DND-41 (cell line): ENCODE measurements around the gene CKB.
A peak's percentile ranks its signal among the peaks of the same experiment; 100 is the strongest.

Source experiments
- ATAC-seq: fragments of 200-7000 bp; cut with Tn5 transposase; 3 replicates; pipeline ENCODE4 v1.9.1; 2021; ENCODE audit warnings: low read depth; ENCODE audit not compliant: insufficient read depth
- DNase-seq: peaks from one replicate; pipeline ENCODE4 v3.0.0-alpha.2; 2020
- H2AFZ ChIP-seq: 2 replicates; pipeline ENCODE4 v1.6.0; 2012; ENCODE audit warnings: low read depth, low read length
- H3K27ac ChIP-seq: 2 replicates; pipeline ENCODE4 v1.5.1; 2012; ENCODE audit warnings: low read length, inconsistent platforms
- H3K27me3 ChIP-seq: fragments of 200-600 bp; sonication (generic); 2 replicates; pipeline ENCODE4 v1.6.0; 2012; ENCODE audit warnings: low read length, mild to moderate bottlenecking, inconsistent platforms; ENCODE audit not compliant: insufficient read depth, poor library complexity
- H3K36me3 ChIP-seq: 2 replicates; pipeline ENCODE4 v1.5.1; 2012; ENCODE audit warnings: low read length, inconsistent platforms; ENCODE audit not compliant: insufficient read depth
- H3K4me1 ChIP-seq: 2 replicates; pipeline ENCODE4 v1.5.1; 2012; ENCODE audit warnings: mild to moderate bottlenecking, low read length; ENCODE audit not compliant: insufficient read depth
- H3K4me2 ChIP-seq: 2 replicates; pipeline ENCODE4 v1.6.0; 2012; ENCODE audit warnings: mild to moderate bottlenecking, moderate library complexity, low read length, inconsistent platforms; ENCODE audit not compliant: insufficient read depth
- H3K4me3 ChIP-seq, 2 experiments: fragments of 200-600 bp in 1 of 2; shearing (Covaris generic) in 1 of 2; 2 replicates each; pipeline ENCODE4 v1.5.1; 2012 to 2016; ENCODE audit warnings: inconsistent platforms in 2 of 2, low read length in 2 of 2, mild to moderate bottlenecking in 2 of 2, low read depth in 1 of 2, moderate library complexity in 1 of 2
- H3K79me2 ChIP-seq: 2 replicates; pipeline ENCODE4 v1.6.0; 2012; ENCODE audit warnings: low read length, inconsistent platforms; ENCODE audit not compliant: insufficient read depth
- H3K9ac ChIP-seq: 2 replicates; pipeline ENCODE4 v1.6.0; 2012; ENCODE audit warnings: low read depth, mild to moderate bottlenecking, inconsistent platforms, low read length, moderate library complexity
- H3K9me3 ChIP-seq: 2 replicates; pipeline ENCODE4 v1.5.1; 2012; ENCODE audit warnings: low read length, moderate library complexity, mild to moderate bottlenecking, inconsistent platforms; ENCODE audit not compliant: insufficient read depth, severe bottlenecking
- H4K20me1 ChIP-seq: 2 replicates; pipeline ENCODE4 v1.6.0; 2012; ENCODE audit warnings: low read length; ENCODE audit not compliant: insufficient read depth
- EZH2 ChIP-seq: IDR thresholded peaks from 3 replicates; pipeline ENCODE4 v1.6.1; 2012; ENCODE audit warnings: borderline replicate concordance, low read depth, mild to moderate bottlenecking, moderate library complexity, low read length, inconsistent platforms; ENCODE audit not compliant: severe bottlenecking
- TF ChIP-seq, protein P1 (sequence below): IDR thresholded peaks from 2 replicates; pipeline ENCODE4 v1.5.1; 2012; ENCODE audit warnings: borderline replicate concordance, low read length, moderate library complexity, mild to moderate bottlenecking; ENCODE audit not compliant: poor library complexity, severe bottlenecking; ENCODE audit errors: extremely low read depth

Gene CKB

DNA sequence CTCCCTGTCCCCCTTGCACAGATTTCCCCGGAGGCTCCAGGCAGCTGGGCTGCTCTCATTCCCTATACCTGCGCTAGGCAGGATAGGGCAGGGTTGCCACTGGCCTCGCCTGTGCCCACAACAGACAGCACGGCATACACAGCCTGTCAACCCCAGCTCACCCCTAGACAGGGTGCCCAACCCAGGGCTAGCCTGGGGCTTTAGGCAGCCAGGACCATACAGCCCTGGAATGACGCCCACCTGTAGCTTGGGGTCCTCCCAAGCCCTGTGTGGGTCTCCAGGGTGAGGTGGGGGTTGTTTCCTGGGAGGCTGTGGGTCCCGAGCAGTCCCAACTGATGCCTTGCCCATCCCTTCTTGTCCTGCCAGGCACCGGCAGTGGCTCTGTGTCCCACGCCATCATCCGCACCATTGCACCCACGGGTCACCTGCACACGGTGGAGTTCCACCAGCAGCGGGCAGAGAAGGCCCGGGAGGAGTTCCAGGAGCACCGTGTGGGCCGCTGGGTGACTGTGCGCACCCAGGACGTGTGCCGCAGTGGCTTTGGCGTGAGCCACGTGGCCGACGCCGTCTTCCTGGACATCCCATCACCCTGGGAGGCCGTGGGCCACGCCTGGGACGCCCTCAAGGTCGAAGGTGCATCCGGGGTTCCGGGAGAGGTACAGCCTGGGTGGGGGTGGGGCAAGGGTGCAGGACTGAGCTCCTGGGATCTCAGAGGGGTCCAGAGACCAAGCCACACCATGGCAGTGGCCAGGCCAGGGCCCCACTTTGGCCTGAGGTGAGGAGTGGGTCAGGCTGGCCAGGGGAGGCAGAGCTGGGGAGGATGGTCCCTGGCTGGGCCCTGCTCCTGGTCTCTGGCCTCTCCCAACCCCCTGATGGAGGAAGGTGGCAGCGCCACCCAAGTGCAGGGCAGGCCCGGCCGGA lies 9.8 kb upstream of the CKB start:
- H3K27ac ChIP-seq: no peak overlapping the region
- H3K4me2 ChIP-seq: peak overlapping the region; percentile 99; the same call in 1 of the 2 replicates
- H3K9me3 ChIP-seq: no peaks in the 10 kb centered on the region
- peaks cover 61% of the 10 kb centered on the region for H3K36me3 ChIP-seq
- no peak overlapping the region for H3K4me3 ChIP-seq
- DNase-seq (no peak), ATAC-seq (no peak)
- H2AFZ ChIP-seq: no peak overlapping the region
- H4K20me1 ChIP-seq: peaks cover 69% of the 10 kb centered on the region
- TF ChIP-seq, protein P1, sequence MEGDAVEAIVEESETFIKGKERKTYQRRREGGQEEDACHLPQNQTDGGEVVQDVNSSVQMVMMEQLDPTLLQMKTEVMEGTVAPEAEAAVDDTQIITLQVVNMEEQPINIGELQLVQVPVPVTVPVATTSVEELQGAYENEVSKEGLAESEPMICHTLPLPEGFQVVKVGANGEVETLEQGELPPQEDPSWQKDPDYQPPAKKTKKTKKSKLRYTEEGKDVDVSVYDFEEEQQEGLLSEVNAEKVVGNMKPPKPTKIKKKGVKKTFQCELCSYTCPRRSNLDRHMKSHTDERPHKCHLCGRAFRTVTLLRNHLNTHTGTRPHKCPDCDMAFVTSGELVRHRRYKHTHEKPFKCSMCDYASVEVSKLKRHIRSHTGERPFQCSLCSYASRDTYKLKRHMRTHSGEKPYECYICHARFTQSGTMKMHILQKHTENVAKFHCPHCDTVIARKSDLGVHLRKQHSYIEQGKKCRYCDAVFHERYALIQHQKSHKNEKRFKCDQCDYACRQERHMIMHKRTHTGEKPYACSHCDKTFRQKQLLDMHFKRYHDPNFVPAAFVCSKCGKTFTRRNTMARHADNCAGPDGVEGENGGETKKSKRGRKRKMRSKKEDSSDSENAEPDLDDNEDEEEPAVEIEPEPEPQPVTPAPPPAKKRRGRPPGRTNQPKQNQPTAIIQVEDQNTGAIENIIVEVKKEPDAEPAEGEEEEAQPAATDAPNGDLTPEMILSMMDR: no peak
- TF ChIP-seq EZH2: no peak
- peaks cover 50% of the 10 kb centered on the region for H3K79me2 ChIP-seq
- no peaks in the 10 kb centered on the region for H3K27me3 ChIP-seq
- H3K9ac ChIP-seq: no peak overlapping the region
- peaks cover 35% of the 10 kb centered on the region for H3K4me1 ChIP-seq

DNA sequence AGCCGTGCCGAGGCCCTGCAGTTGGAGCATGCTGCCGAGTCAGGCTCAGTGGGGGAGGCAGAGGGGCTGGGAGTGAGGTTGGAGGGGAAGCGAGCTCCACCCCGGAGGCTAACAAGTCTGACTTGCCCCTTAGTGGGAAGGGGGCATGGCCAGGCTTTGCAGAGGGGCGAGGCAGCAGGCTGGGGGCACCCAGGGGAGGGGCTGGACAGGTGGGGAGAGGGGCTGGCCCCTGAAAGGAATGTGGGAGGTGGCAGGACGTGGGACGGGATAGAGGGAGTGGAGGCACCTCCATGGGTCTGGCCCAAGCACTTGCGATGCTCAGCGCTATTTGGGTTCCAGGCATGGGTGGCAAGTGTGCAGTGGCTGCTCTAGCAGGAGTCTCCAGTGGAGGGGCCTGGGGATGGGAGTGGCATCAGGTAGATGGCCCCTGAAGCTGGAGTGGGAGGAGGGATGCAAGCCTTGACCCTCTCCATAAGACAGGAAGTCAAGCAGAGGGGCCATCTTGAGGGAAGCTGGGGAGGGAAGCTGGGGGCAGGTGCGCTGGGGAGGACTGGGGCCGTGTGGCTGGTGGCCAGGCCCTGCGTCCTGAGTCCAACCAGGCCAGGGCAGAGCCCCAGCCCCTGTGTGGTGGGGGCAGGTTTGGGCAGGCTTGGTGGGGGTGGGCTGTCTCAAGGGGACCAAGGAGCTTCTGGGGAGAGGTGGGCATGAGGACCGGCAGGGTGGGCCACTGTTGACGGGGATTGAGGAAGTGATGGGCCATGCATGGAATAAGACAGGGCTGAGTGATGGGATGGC lies 9.0 kb upstream of the CKB start:
- no peak overlapping the region for H3K9ac ChIP-seq
- H3K27me3 ChIP-seq: no peaks in the 10 kb centered on the region
- H4K20me1 ChIP-seq: peaks cover 61% of the 10 kb centered on the region
- H3K4me2 ChIP-seq: peak overlapping the region; percentile 99
- H3K4me1 ChIP-seq: peaks cover 35% of the 10 kb centered on the region
- H3K27ac ChIP-seq: no peak overlapping the region
- DNase-seq (no peak), ATAC-seq (no peak)
- no peak overlapping the region for H2AFZ ChIP-seq
- peaks cover 61% of the 10 kb centered on the region for H3K36me3 ChIP-seq
- H3K79me2 ChIP-seq: peaks cover 50% of the 10 kb centered on the region
- no peaks in the 10 kb centered on the region for H3K9me3 ChIP-seq
- TF ChIP-seq EZH2: no peak
- TF ChIP-seq, protein P1: no peak
- no peak overlapping the region for H3K4me3 ChIP-seq

DNA sequence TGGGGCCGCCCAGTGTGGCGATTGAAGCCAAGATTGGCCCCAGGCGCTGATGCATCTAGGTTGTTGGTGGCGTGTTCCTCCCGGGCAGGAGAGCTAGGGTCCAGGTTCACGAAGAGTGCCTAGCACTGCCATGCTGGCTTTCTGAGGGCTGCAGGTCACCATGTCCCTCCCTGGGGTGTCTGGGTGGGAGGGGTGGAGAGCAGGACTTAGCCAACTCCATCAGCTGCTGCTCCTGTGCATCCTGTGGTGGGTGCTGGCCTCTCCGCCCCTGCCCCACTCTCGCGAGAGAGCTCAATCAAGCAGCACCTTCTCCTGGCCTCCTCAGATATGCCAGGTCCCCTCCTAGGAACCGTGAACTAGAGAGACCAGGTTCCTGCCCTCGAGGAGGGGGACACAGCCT lies 8.2 kb upstream of the CKB start:
- no peak overlapping the region for H2AFZ ChIP-seq
- H3K4me2 ChIP-seq: peak overlapping the region; percentile 99
- no peak for DNase-seq
- H4K20me1 ChIP-seq: peaks cover 54% of the 10 kb centered on the region
- peaks cover 35% of the 10 kb centered on the region for H3K4me1 ChIP-seq
- H3K36me3 ChIP-seq: peaks cover 57% of the 10 kb centered on the region
- no peaks in the 10 kb centered on the region for H3K9me3 ChIP-seq
- no peak overlapping the region for H3K9ac ChIP-seq
- no peak overlapping the region for H3K27ac ChIP-seq
- no peaks in the 10 kb centered on the region for H3K27me3 ChIP-seq
- H3K4me3 ChIP-seq: peak overlapping the region in 1 of 2 experiments; percentile 99; a peak in 1 of 4 replicates
- peaks cover 50% of the 10 kb centered on the region for H3K79me2 ChIP-seq
- TF ChIP-seq EZH2: no peak
- TF ChIP-seq, protein P1: no peak
- ATAC-seq: no peak
